ENCODE data around the gene IL4I1. TPM values are rescaled to one million over a fixed set of nuclear protein-coding genes. Genes with fewer than 3 reads are reported as not detected.

Gene IL4I1
- total RNA-seq, 1 donor from 2014 or later: not detected

- H3K9me3 ChIP-seq (replicated peaks): no peaks in the 10 kb centered on the region
- peaks cover 78% of the 10 kb centered on the region for H3K36me3 ChIP-seq
- TF ChIP-seq CTCF (IDR thresholded peaks at IDR 0.05; ENCODE audit: borderline replicate concordance): no peak
- H3K27me3 ChIP-seq (ENCODE audit: low read depth): no peaks in the 10 kb centered on the region
- no peak overlapping the region for H3K4me3 ChIP-seq
- intact Hi-C loops (cut with micrococcal nuclease): no loop called here
- DNase-seq: no peak
- no peak overlapping the region for H3K27ac ChIP-seq (replicated peaks)
- H3K4me1 ChIP-seq: peaks cover 37% of the 10 kb centered on the region
These were observed 39.4 kb downstream of the IL4I1 start for GRCh38 chr19:49857061-49857837.

GRCh38 chr19:49856574-49857021 is 40.1 kb downstream of the IL4I1 start:
- Histone ChIP-seq H3K4me1 (peaks cover 44% of the 10 kb centered on the region), H3K9me3 (replicated peaks) (no peaks in the 10 kb centered on the region), H3K36me3 (peaks cover 71% of the 10 kb centered on the region), H3K27ac (replicated peaks) (no peak overlapping the region), H3K27me3 (ENCODE audit: low read depth) (no peaks in the 10 kb centered on the region), H3K4me3 (no peak overlapping the region)
- intact Hi-C loops (cut with micrococcal nuclease): no loop called here
- DNase-seq: no peak
- no peak for TF ChIP-seq CTCF (IDR thresholded peaks at IDR 0.05; ENCODE audit: borderline replicate concordance)

- H3K27ac ChIP-seq (replicated peaks): no peak overlapping the region
- H3K4me3 ChIP-seq: no peak overlapping the region
- H3K4me1 ChIP-seq: peaks cover 38% of the 10 kb centered on the region
- H3K27me3 ChIP-seq (ENCODE audit: low read depth): no peaks in the 10 kb centered on the region
- DNase-seq: no peak
- no peak for TF ChIP-seq CTCF (IDR thresholded peaks at IDR 0.05; ENCODE audit: borderline replicate concordance)
- intact Hi-C loops (cut with micrococcal nuclease): no loop called here
- H3K9me3 ChIP-seq (replicated peaks): no peaks in the 10 kb centered on the region
- peaks cover 65% of the 10 kb centered on the region for H3K36me3 ChIP-seq
These were observed 40.8 kb downstream of the IL4I1 start for GRCh38 chr19:49855676-49856573.

GRCh38 chr19:49855277-49855675 is 41.4 kb downstream of the IL4I1 start:
- no peak overlapping the region for H3K4me3 ChIP-seq
- no peaks in the 10 kb centered on the region for H3K27me3 ChIP-seq (ENCODE audit: low read depth)
- H3K4me1 ChIP-seq: peaks cover 37% of the 10 kb centered on the region
- no peak for DNase-seq
- TF ChIP-seq CTCF (IDR thresholded peaks at IDR 0.05; ENCODE audit: borderline replicate concordance): no peak
- intact Hi-C loops (cut with micrococcal nuclease): no loop called here
- H3K9me3 ChIP-seq (replicated peaks): no peaks in the 10 kb centered on the region
- no peak overlapping the region for H3K27ac ChIP-seq (replicated peaks)
- peaks cover 58% of the 10 kb centered on the region for H3K36me3 ChIP-seq

- Histone ChIP-seq H3K27ac (replicated peaks) (no peak overlapping the region), H3K4me1 (peaks cover 44% of the 10 kb centered on the region), H3K27me3 (ENCODE audit: low read depth) (no peaks in the 10 kb centered on the region), H3K36me3 (peaks cover 52% of the 10 kb centered on the region), H3K9me3 (replicated peaks) (no peaks in the 10 kb centered on the region), H3K4me3 (no peak overlapping the region)
- no peak for TF ChIP-seq CTCF (IDR thresholded peaks at IDR 0.05; ENCODE audit: borderline replicate concordance)
- no peak for DNase-seq
- intact Hi-C loops (cut with micrococcal nuclease): no loop called here
These were observed 42.1 kb downstream of the IL4I1 start for GRCh38 chr19:49854378-49855263.

Data from left ventricle myocardium inferior (tissue), 1 donor.